Measurements from ENCODE around the gene FAM110D.

FAM110D gene

DNA sequence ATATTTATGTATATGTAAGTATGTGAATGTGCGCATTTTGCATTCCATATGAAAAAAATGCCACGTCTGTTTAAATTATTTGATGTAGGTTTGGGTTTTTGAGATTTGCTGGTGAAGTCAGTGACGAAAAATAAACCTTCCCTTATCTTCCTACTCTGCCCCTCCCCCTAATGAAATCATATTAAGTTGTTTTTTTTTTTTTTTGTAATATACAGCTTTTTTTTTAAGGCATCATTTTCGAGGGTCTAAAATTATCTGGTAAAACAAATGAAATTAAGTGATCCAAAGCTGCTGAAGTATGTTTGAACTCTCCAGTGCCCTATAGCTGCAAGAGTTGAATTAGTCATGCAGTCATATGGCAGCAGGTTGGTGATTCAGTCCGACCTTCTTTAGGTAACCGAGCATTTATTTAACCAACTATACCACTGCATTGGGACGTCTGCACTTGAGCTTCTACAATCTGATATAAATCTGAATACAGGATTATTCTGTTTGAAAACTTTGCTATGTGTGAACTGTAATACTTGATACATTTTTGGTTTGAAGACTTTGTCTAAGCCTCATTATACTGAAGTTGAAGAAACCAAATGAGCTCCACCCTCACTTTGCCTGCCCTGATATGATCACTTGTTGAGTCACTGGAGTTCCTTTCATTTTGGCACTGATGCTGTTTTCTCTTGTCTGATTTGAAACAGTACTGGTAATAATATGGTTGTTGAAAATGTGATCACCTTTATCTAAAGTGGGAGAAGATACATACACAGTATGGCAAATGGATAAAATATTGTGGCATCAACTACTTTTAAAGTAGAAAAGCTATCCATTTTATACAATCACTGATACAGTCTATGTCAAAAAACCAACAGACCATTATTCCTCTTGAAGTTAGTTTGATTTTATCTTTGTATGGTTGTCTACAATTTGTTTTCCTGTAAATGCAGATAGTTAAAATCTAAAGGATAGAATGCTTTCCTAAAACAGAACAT lies 35.6 kb upstream of the FAM110D start:
- H3K4me2 ChIP-seq (ENCODE audit: low read length), result peak overlapping the region; percentile 59
- H3K4me1 ChIP-seq (ENCODE audit: control insufficient read depth, insufficient read depth, low read length), result peaks cover 11% of the 10 kb centered on the region
- no peaks in the 10 kb centered on the region for H3K27me3 ChIP-seq (ENCODE audit: control insufficient read depth, insufficient read depth, low read length)
- H3K36me3 ChIP-seq (ENCODE audit: insufficient read depth, low read length), result peaks cover 4% of the 10 kb centered on the region
- no peaks in the 10 kb centered on the region for H3K9me3 ChIP-seq (replicated peaks; ENCODE audit: low read length)
- no peak overlapping the region for H3K4me3 ChIP-seq (ENCODE audit: low read length)
- H3K9ac ChIP-seq (ENCODE audit: low read depth, low read length), result no peak overlapping the region

DNA sequence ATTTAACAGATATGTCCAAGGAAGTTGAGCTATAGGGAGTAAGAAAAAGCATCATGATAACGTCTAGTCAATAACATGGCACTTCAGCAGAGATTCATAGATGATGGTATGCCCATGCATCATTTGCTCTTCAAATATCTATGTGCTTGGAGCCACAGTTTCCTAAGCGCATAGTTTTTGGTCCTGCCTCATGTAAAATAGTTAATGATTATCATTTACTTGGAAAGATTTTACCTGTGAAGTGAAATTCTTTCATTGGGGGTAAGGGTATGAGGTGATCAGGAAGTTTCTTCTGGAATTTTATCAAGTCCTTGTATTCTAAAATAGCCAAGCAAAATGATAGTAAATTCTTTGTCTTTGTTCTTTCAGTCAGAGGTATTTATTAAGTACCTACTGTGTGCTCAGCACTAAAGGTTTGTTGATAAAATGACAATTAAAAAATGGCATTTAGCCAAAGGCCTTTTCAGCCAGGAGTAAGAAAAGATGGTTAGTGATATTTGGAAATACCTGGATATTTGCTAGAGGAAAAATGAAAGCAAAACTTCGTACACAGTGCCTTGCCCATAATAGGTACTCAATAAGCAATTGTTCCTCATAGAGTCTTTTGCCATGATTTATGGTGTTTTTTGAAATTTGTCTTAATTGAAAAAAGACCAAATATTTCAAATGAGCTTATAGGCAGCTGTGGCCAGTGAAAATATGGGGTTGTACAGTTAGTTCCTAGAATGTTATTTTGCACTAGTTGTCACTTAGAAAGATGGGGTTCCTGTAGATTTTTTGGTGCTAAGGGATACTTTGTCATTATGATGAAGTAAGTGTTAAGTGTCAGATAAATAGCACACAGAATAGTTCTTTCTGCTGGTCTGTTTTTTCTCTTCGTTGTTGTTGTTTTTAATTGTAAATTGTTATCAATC lies 34.2 kb upstream of the FAM110D start:
- Histone ChIP-seq H3K4me3 (ENCODE audit: low read length) (no peak overlapping the region), H3K4me1 (ENCODE audit: control insufficient read depth, insufficient read depth, low read length) (peaks cover 11% of the 10 kb centered on the region), H3K4me2 (ENCODE audit: low read length) (no peak overlapping the region), H3K27me3 (ENCODE audit: control insufficient read depth, insufficient read depth, low read length) (peaks cover 10% of the 10 kb centered on the region), H3K36me3 (ENCODE audit: insufficient read depth, low read length) (peaks cover 4% of the 10 kb centered on the region), H3K9ac (ENCODE audit: low read depth, low read length) (no peak overlapping the region), H3K9me3 (replicated peaks; ENCODE audit: low read length) (no peaks in the 10 kb centered on the region)

DNA sequence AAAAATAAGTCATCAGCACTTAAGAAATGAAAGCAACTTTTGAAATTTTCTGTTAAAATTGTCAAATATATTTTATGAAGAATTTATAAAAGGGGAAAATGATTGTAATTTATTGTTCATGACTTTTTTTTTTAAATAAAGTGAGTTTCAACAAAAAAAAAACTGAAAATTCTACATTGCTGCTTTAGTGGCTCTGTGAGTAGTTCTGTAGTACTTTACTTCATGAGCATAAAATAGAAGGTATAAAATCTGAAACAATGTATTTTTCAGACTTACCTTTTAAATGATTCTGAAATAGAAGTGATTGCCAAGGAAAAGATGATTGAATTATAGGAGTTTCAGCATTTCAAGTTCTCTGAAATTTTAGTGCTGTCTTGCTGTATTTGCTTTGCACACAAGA lies 33.5 kb upstream of the FAM110D start:
- no peak overlapping the region for H3K4me3 ChIP-seq (ENCODE audit: low read length)
- H3K9me3 ChIP-seq (replicated peaks; ENCODE audit: low read length), result no peaks in the 10 kb centered on the region
- no peak overlapping the region for H3K4me2 ChIP-seq (ENCODE audit: low read length)
- peaks cover 14% of the 10 kb centered on the region for H3K27me3 ChIP-seq (ENCODE audit: control insufficient read depth, insufficient read depth, low read length)
- no peak overlapping the region for H3K9ac ChIP-seq (ENCODE audit: low read depth, low read length)
- H3K4me1 ChIP-seq (ENCODE audit: control insufficient read depth, insufficient read depth, low read length), result peaks cover 11% of the 10 kb centered on the region
- peaks cover 4% of the 10 kb centered on the region for H3K36me3 ChIP-seq (ENCODE audit: insufficient read depth, low read length)

DNA sequence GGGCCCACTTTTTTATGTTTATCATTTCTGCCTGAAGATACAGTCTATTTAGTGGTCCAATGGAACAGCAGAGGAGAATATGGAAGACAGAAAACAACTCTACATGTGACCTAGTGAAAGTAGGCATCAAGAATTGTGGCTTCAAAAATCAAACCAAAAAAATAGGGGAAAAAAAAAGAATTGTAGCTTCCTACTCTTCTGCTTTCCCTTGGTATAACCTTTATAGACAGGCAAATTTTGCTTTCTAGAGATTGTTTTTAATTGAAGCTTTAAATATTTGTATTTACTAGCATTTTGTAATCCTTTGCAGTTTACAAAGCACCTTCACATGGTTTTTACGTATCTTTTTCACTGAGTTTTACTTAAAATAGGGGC lies 32.9 kb upstream of the FAM110D start:
- H3K27me3 ChIP-seq (ENCODE audit: control insufficient read depth, insufficient read depth, low read length), result peaks cover 17% of the 10 kb centered on the region
- H3K4me3 ChIP-seq (ENCODE audit: low read length), result no peak overlapping the region
- peaks cover 11% of the 10 kb centered on the region for H3K4me1 ChIP-seq (ENCODE audit: control insufficient read depth, insufficient read depth, low read length)
- no peak overlapping the region for H3K9ac ChIP-seq (ENCODE audit: low read depth, low read length)
- H3K9me3 ChIP-seq (replicated peaks; ENCODE audit: low read length), result no peaks in the 10 kb centered on the region
- peaks cover 4% of the 10 kb centered on the region for H3K36me3 ChIP-seq (ENCODE audit: insufficient read depth, low read length)
- no peak overlapping the region for H3K4me2 ChIP-seq (ENCODE audit: low read length)

DNA sequence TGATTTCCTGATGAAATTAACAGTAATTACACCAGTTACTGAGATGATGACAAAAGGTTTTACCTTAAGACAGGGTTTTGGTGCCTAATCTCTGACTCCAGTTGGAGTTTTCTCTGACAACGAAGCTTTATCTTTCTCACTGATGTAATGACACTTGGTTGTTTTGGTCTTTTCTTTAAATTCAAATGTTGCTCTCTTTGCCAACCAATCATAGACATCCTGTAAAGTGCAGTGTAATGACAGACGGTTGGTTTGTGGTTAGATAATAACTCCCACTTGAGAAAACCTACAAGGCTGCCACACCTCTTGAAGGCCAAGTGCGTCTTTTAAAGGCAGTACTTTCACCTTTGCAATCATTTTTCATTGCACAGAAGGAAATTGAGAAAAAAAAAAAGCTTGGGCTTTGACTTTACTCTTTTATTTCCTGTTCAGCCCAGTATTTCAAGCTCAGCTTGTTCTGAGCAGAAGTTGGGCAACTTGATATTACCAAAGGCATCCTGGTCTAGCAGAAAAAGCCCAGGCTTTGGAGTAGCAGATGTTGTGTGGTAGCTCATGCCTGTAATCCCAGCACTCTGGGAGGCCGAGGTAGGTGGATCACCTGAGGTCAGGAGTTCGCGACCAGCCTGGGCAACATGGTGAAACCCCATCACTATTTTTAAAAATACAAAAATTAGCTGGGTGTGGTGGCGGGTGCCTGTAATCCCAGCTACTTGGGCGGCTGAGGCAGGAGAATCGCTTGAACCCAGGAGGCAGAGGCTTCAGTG lies 32.4 kb upstream of the FAM110D start:
- Histone ChIP-seq H3K36me3 (ENCODE audit: insufficient read depth, low read length) (peaks cover 4% of the 10 kb centered on the region), H3K9ac (ENCODE audit: low read depth, low read length) (no peak overlapping the region), H3K4me2 (ENCODE audit: low read length) (no peak overlapping the region), H3K4me3 (ENCODE audit: low read length) (no peak overlapping the region), H3K9me3 (replicated peaks; ENCODE audit: low read length) (no peaks in the 10 kb centered on the region), H3K27me3 (ENCODE audit: control insufficient read depth, insufficient read depth, low read length) (peaks cover 19% of the 10 kb centered on the region), H3K4me1 (ENCODE audit: control insufficient read depth, insufficient read depth, low read length) (peaks cover 11% of the 10 kb centered on the region)

DNA sequence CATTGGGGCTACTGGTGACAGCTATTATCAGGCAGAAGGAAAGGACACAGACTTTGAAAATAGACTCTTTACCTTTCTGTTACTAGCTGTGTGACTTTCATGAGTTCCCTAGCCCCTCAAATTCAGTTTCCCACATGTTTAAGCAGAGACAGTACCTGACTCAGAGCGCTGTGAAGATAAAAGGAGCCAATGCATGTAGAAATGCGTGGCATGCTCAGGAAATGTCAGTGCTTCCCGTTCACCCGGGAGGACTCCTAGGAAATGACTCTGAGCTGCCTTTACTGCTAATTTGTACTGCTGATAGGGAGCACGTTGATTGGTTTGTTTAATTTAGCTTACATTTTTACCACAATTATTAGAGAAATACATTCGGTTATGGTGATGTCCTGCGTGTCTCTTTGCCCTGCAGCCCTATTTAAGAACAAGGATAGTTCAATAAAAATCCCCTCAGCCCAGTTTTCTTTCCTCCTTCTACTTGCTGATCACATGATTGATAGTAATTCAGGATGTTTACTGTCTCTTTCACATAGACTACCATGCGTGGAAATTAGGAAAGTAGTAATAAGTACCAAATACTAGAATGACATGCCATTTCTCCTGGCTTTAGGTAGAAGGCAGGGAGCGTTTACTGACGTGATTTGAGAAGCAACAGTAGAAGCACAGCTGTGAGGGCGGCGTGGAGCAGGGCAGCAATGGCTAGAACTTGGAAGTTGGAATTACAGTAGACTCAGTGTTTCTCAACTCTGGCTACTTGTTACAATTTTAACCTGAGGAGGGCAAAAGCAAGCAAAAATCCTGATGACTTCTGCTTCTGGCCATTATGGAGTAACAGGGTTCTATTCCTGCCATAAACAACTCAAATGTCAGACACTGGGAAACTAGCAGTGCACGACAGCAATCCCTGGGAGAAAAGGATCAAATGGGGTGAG lies 31.4 kb upstream of the FAM110D start:
- Histone ChIP-seq H3K9ac (ENCODE audit: low read depth, low read length) (no peak overlapping the region), H3K4me3 (ENCODE audit: low read length) (no peak overlapping the region), H3K4me2 (ENCODE audit: low read length) (no peak overlapping the region), H3K4me1 (ENCODE audit: control insufficient read depth, insufficient read depth, low read length) (peaks cover 11% of the 10 kb centered on the region), H3K36me3 (ENCODE audit: insufficient read depth, low read length) (no peaks in the 10 kb centered on the region), H3K9me3 (replicated peaks; ENCODE audit: low read length) (no peaks in the 10 kb centered on the region), H3K27me3 (ENCODE audit: control insufficient read depth, insufficient read depth, low read length) (peaks cover 19% of the 10 kb centered on the region)

DNA sequence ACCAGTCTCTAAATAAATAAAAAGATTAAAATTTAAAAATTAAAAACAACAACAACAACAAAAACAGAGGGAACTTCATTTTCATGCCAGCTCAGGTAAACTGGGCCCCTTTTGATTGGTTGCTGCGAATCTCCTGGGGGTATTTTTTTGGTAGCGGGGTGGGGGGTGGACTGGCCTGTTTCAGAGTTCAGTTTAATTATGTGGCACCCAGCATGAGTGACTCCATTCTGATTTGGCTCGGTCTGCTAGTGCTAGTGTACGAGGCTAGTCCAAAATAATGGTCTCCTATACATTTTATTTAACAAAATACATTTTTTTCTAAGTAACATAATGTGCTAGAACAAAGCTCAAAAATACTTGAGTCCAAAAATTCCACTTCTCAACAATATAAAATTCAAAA lies 29.1 kb upstream of the FAM110D start:
- Histone ChIP-seq H3K27me3 (ENCODE audit: control insufficient read depth, insufficient read depth, low read length) (peaks cover 19% of the 10 kb centered on the region), H3K9ac (ENCODE audit: low read depth, low read length) (no peak overlapping the region), H3K4me3 (ENCODE audit: low read length) (no peak overlapping the region), H3K4me1 (ENCODE audit: control insufficient read depth, insufficient read depth, low read length) (no peaks in the 10 kb centered on the region), H3K9me3 (replicated peaks; ENCODE audit: low read length) (no peaks in the 10 kb centered on the region), H3K4me2 (ENCODE audit: low read length) (no peak overlapping the region), H3K36me3 (ENCODE audit: insufficient read depth, low read length) (no peaks in the 10 kb centered on the region)

DNA sequence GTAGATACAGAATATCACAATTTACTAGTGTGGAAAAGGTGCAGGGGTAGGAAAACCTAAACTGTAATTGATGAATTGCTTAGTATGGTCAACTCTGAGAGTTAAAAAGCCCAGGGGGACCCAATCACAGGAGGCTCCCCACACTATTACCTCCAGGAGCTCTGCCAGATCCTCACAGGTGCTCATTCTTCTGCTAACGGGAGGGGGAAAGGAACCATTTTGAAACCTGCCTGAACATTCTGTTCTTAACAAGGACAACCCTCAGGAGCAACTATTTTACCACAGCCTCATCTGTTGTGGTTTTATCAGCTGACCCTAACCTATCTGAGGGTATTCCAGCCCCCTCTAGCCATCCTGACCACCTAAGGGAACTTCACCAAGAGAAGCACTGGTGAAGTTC lies 28.2 kb upstream of the FAM110D start:
- no peaks in the 10 kb centered on the region for H3K4me1 ChIP-seq (ENCODE audit: control insufficient read depth, insufficient read depth, low read length)
- H3K27me3 ChIP-seq (ENCODE audit: control insufficient read depth, insufficient read depth, low read length), result peaks cover 22% of the 10 kb centered on the region
- no peak overlapping the region for H3K4me3 ChIP-seq (ENCODE audit: low read length)
- H3K36me3 ChIP-seq (ENCODE audit: insufficient read depth, low read length), result no peaks in the 10 kb centered on the region
- H3K9ac ChIP-seq (ENCODE audit: low read depth, low read length), result no peak overlapping the region
- no peaks in the 10 kb centered on the region for H3K9me3 ChIP-seq (replicated peaks; ENCODE audit: low read length)
- H3K4me2 ChIP-seq (ENCODE audit: low read length), result no peak overlapping the region

GRCh38 chr1:26132128-26132833 lies 26.6 kb upstream of the FAM110D start:
- no peak overlapping the region for H3K4me2 ChIP-seq (ENCODE audit: low read length)
- H3K36me3 ChIP-seq (ENCODE audit: insufficient read depth, low read length), result no peaks in the 10 kb centered on the region
- H3K9ac ChIP-seq (ENCODE audit: low read depth, low read length), result no peak overlapping the region
- no peaks in the 10 kb centered on the region for H3K4me1 ChIP-seq (ENCODE audit: control insufficient read depth, insufficient read depth, low read length)
- no peak overlapping the region for H3K4me3 ChIP-seq (ENCODE audit: low read length)
- no peaks in the 10 kb centered on the region for H3K9me3 ChIP-seq (replicated peaks; ENCODE audit: low read length)
- H3K27me3 ChIP-seq (ENCODE audit: control insufficient read depth, insufficient read depth, low read length), result peaks cover 22% of the 10 kb centered on the region

DNA sequence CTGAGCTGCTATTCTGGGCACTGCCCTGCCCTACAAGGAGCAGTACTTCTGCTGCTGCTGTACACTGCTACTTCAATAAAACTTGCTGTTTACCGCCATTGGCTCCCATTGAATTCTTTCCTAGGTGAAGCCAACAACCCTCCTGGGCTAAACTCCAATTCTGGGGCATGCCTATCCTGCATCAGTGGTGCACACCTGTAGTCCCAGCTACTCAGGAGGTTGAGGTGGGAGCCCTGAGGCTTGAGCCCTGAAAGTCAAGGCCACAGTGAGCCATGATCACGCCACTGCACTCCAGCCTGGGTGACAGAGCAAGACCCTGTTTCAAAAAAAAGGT lies 26.1 kb upstream of the FAM110D start:
- Histone ChIP-seq H3K9me3 (replicated peaks; ENCODE audit: low read length) (no peaks in the 10 kb centered on the region), H3K36me3 (ENCODE audit: insufficient read depth, low read length) (no peaks in the 10 kb centered on the region), H3K4me1 (ENCODE audit: control insufficient read depth, insufficient read depth, low read length) (no peaks in the 10 kb centered on the region), H3K27me3 (ENCODE audit: control insufficient read depth, insufficient read depth, low read length) (peaks cover 22% of the 10 kb centered on the region), H3K4me2 (ENCODE audit: low read length) (no peak overlapping the region), H3K4me3 (ENCODE audit: low read length) (no peak overlapping the region), H3K9ac (ENCODE audit: low read depth, low read length) (no peak overlapping the region)
